SK-N-SH (cell line): ENCODE measurements around the gene NRG3. TPM values are rescaled to one million over a fixed set of nuclear protein-coding genes. Genes with fewer than 3 reads are reported as not detected.

Experiments used
- CTCF ChIA-PET: fragments of 300-600, 350-600 bp; formaldehyde crosslinking; extraction: SDS; loops from one replicate; lab custom pipeline; 2021; lab: Yijun Ruan, JAX
- POLR2A ChIA-PET: fragments of 350-600 bp; sonication (Branson Sonifier 250); formaldehyde crosslinking; extraction: SDS; loops from one replicate; lab custom pipeline; 2020; ENCODE audit warnings: antibody characterized with exemption, inconsistent platforms; lab: Yijun Ruan, JAX
- DNase-seq: peaks from one replicate; pipeline ENCODE4 v3.0.0; 2012
- H2AFZ ChIP-seq: fragments of 200-600 bp; sonication (generic); 2 replicates; pipeline ENCODE4 v1.8.1; 2016; ENCODE audit warnings: antibody characterized with exemption, mild to moderate bottlenecking, low read depth
- H3F3A ChIP-seq: fragments of 200-600 bp; sonication (generic); replicated peaks from 2 replicates; pipeline ENCODE3; 2016; ENCODE audit warnings: antibody characterized with exemption, mild to moderate bottlenecking; ENCODE audit not compliant: insufficient read depth
- H3K27ac ChIP-seq, 2 experiments: fragments of 200-500 bp in 1 of 2; fragments of 200-600 bp in 1 of 2; sonication (Bioruptor generic) in 1 of 2; sonication (generic), shearing (Covaris generic) in 1 of 2; 2 replicates each; pipeline versions ENCODE4 v1.5.1 to v1.6.1; 2014 to 2016; ENCODE audit warnings: low read depth in 2 of 2, inconsistent platforms in 1 of 2, low read length in 1 of 2, mild to moderate bottlenecking in 1 of 2, mixed read lengths in 1 of 2
- H3K27me3 ChIP-seq: fragments of 200-600 bp; sonication (generic), shearing (Covaris generic); 2 replicates; pipeline ENCODE4 v1.6.1; 2016; ENCODE audit warnings: mixed run types; ENCODE audit not compliant: insufficient read depth
- H3K36me3 ChIP-seq, 2 experiments: fragments of 200-500 bp in 1 of 2; fragments of 200-600 bp in 1 of 2; sonication (Bioruptor generic) in 1 of 2; sonication (generic) in 1 of 2; replicated peaks in 1 of 2; 2 replicates each; pipeline versions ENCODE3 to v1.5.1; 2014 to 2016; ENCODE audit warnings: low read length in 1 of 2, mild to moderate bottlenecking in 1 of 2; ENCODE audit not compliant: insufficient read depth in 2 of 2, control insufficient read depth in 1 of 2
- H3K4me1 ChIP-seq, 2 experiments: fragments of 200-500 bp in 1 of 2; fragments of 200-600 bp in 1 of 2; sonication (Bioruptor generic) in 1 of 2; sonication (generic), shearing (Covaris generic) in 1 of 2; 2 replicates each; pipeline versions ENCODE4 v1.5.1 to v1.6.1; 2014 to 2016; ENCODE audit warnings: low read depth in 1 of 2, low read length in 1 of 2, mixed run types in 1 of 2; ENCODE audit not compliant: insufficient read depth in 2 of 2, control insufficient read depth in 1 of 2
- H3K4me2 ChIP-seq: fragments of 200-600 bp; sonication (generic), shearing (Covaris generic); 2 replicates; pipeline ENCODE4 v1.6.1; 2017; ENCODE audit warnings: mixed run types
- H3K4me3 ChIP-seq, 2 experiments: fragments of 200-500 bp in 1 of 2; fragments of 200-600 bp in 1 of 2; sonication (Bioruptor generic) in 1 of 2; sonication (generic), shearing (Covaris generic) in 1 of 2; 2 replicates each; pipeline versions ENCODE4 v1.5.1 to v1.8.1; 2014 to 2016; ENCODE audit warnings: low read depth in 2 of 2, inconsistent platforms in 1 of 2, low read length in 1 of 2, mild to moderate bottlenecking in 1 of 2, mixed read lengths in 1 of 2, moderate library complexity in 1 of 2
- H3K79me2 ChIP-seq: fragments of 200-600 bp; sonication (generic); 2 replicates; pipeline ENCODE4 v1.8.1; 2017; ENCODE audit warnings: mild to moderate bottlenecking; ENCODE audit not compliant: insufficient read depth
- H3K9ac ChIP-seq: fragments of 200-600 bp; sonication (generic); 2 replicates; pipeline ENCODE4 v1.6.1; 2017; ENCODE audit warnings: mixed run types
- H3K9me2 ChIP-seq: fragments of 200-600 bp; sonication (generic); 2 replicates; pipeline ENCODE4 v1.6.1; 2017; ENCODE audit warnings: mixed run types
- H3K9me3 ChIP-seq: fragments of 200-600 bp; sonication (generic); 2 replicates; pipeline ENCODE4 v1.6.1; 2017; ENCODE audit warnings: mixed run types, mild to moderate bottlenecking, moderate library complexity
- H4K20me1 ChIP-seq: fragments of 200-600 bp; sonication (generic); 2 replicates; pipeline ENCODE4 v1.6.1; 2017; ENCODE audit warnings: mild to moderate bottlenecking, mixed run types; ENCODE audit not compliant: insufficient read depth
- CHD2 ChIP-seq: fragments of 150-350 bp; IDR thresholded peaks from 2 replicates; pipeline ENCODE4 v1.6.1; 2018; ENCODE audit warnings: low read length; ENCODE audit not compliant: partially characterized antibody
- CTCF ChIP-seq: fragments of 200-600 bp; sonication (generic); IDR thresholded peaks from 2 replicates; pipeline ENCODE4 v1.6.1; 2017; ENCODE audit warnings: antibody characterized with exemption, mild to moderate bottlenecking, moderate library complexity
- EP300 ChIP-seq, 2 experiments: IDR thresholded peaks; 2 replicates each; pipeline versions ENCODE4 v1.4.0 to v1.6.1; 2012; ENCODE audit warnings: borderline replicate concordance in 1 of 2, low read depth in 1 of 2, low read length in 1 of 2
- EZH2phosphoT487 ChIP-seq: fragments of 200-600 bp; sonication (generic); IDR thresholded peaks from 2 replicates; pipeline ENCODE4 v1.6.1; 2017; ENCODE audit warnings: low read depth, mixed run types, mild to moderate bottlenecking, antibody characterized with exemption, moderate library complexity, borderline replicate concordance
- FOSL2 ChIP-seq: IDR thresholded peaks from 2 replicates; pipeline ENCODE4 v1.4.0; 2012; ENCODE audit warnings: low read depth, mild to moderate bottlenecking, moderate library complexity, borderline replicate concordance
- FOXJ3 ChIP-seq: sonication (generic); formaldehyde crosslinking; IDR thresholded peaks from 2 replicates; pipeline ENCODE4 v1.5.1; 2020; ENCODE audit warnings: mild to moderate bottlenecking, missing genetic modification reagents
- GATA2 ChIP-seq: sonication (generic); formaldehyde crosslinking; IDR thresholded peaks from 2 replicates; pipeline ENCODE4 v1.5.0; 2020; ENCODE audit warnings: mild to moderate bottlenecking, missing genetic modification reagents
- IRF3 ChIP-seq: fragments of 150-350 bp; IDR thresholded peaks from 2 replicates; pipeline ENCODE4 v1.6.1; 2016; ENCODE audit warnings: mild to moderate bottlenecking, low read depth, low read length
- JUND ChIP-seq: IDR thresholded peaks from 2 replicates; pipeline ENCODE4 v1.4.0; 2012
- NFIC ChIP-seq: IDR thresholded peaks from 2 replicates; pipeline ENCODE4 v1.4.0; 2012; ENCODE audit warnings: borderline replicate concordance
- NRF1 ChIP-seq: IDR thresholded peaks from 2 replicates; pipeline ENCODE4 v1.6.1; 2012; ENCODE audit warnings: low read depth, mild to moderate bottlenecking, low read length
- RFX5 ChIP-seq: IDR thresholded peaks from 2 replicates; pipeline ENCODE4 v1.6.1; 2012; ENCODE audit warnings: mild to moderate bottlenecking, improper control_type of control experiment, low read length
- TCF12 ChIP-seq: IDR thresholded peaks from 2 replicates; pipeline ENCODE4 v1.4.0; 2012
- ZBTB33 ChIP-seq: IDR thresholded peaks from 2 replicates; pipeline ENCODE4 v1.4.0; 2012; ENCODE audit warnings: low read depth, borderline replicate concordance
- WGBS: methylation state at CpG from one replicate; pipeline ENCODE4 v1.1.6; 2017; ENCODE audit warnings: low lambda C conversion rate; 5-methylcytosine and 5-hydroxymethylcytosine counted together
- polyA plus RNA-seq, 3 experiments: library from polyadenylated mRNA; depleted of rRNA; stranded (reverse); fragments of >200 nt; gene quantifications; 2 replicates each; pipeline ENCODE4 v1.2.3, GENCODE V29; 2012
- TF ChIP-seq, protein P1 (sequence below): IDR thresholded peaks from 2 replicates; pipeline ENCODE4; 2012
- TF ChIP-seq, protein P2 (sequence below): IDR thresholded peaks from 2 replicates; pipeline ENCODE4 v1.6.1; 2012; ENCODE audit warnings: mild to moderate bottlenecking, low read depth, low read length, moderate library complexity

NRG3 gene
- polyA plus RNA-seq, 1 of the 3 experiments (the other 2 are of a cell fraction), result 0.03 TPM

DNA sequence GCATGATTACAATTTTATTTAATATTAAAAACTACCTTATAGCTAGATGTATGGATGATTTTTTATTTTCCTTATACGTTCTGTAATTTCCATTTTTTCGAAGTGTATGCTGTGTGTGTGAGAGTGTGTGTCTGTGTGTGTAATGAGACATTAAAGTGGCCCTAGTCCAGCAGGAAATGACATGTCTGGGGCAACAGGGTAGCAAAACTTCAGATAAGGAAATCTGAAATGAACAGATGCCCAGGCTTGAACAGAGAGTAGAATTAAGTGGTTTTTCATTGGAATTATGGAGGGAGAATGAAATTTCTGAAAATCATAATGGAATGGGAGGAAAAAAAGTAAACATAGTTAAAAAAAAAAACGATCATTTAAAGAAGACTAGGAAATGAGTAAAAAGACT is 200.6 kb downstream of the NRG3 start:
- no peak overlapping the region for H2AFZ ChIP-seq
- no peak overlapping the region for H3K9ac ChIP-seq
- H3K36me3 ChIP-seq, result no peaks in the 10 kb centered on the region
- H3K27ac ChIP-seq, result no peak overlapping the region
- TF ChIP-seq IRF3 (no peak), FOXJ3 (CRISPR knock-in tag) (no peak), ZBTB33 (no peak), EZH2phosphoT487 (no peak), TCF12 (no peak), NRF1 (no peak), NFIC (no peak), EP300 (IDR thresholded peaks at IDR 0.05; ENCODE audit: borderline replicate concordance in 1 of 2, low read depth in 1 of 2, low read length in 1 of 2) (no peak), GATA2 (CRISPR knock-in tag) (no peak), FOSL2 (no peak), RFX5 (no peak), CHD2 (no peak), CTCF (no peak), JUND (no peak)
- TF ChIP-seq, protein P1, sequence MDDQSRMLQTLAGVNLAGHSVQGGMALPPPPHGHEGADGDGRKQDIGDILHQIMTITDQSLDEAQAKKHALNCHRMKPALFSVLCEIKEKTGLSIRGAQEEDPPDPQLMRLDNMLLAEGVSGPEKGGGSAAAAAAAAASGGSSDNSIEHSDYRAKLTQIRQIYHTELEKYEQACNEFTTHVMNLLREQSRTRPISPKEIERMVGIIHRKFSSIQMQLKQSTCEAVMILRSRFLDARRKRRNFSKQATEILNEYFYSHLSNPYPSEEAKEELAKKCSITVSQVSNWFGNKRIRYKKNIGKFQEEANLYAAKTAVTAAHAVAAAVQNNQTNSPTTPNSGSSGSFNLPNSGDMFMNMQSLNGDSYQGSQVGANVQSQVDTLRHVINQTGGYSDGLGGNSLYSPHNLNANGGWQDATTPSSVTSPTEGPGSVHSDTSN, result no peak
- TF ChIP-seq, protein P2, sequence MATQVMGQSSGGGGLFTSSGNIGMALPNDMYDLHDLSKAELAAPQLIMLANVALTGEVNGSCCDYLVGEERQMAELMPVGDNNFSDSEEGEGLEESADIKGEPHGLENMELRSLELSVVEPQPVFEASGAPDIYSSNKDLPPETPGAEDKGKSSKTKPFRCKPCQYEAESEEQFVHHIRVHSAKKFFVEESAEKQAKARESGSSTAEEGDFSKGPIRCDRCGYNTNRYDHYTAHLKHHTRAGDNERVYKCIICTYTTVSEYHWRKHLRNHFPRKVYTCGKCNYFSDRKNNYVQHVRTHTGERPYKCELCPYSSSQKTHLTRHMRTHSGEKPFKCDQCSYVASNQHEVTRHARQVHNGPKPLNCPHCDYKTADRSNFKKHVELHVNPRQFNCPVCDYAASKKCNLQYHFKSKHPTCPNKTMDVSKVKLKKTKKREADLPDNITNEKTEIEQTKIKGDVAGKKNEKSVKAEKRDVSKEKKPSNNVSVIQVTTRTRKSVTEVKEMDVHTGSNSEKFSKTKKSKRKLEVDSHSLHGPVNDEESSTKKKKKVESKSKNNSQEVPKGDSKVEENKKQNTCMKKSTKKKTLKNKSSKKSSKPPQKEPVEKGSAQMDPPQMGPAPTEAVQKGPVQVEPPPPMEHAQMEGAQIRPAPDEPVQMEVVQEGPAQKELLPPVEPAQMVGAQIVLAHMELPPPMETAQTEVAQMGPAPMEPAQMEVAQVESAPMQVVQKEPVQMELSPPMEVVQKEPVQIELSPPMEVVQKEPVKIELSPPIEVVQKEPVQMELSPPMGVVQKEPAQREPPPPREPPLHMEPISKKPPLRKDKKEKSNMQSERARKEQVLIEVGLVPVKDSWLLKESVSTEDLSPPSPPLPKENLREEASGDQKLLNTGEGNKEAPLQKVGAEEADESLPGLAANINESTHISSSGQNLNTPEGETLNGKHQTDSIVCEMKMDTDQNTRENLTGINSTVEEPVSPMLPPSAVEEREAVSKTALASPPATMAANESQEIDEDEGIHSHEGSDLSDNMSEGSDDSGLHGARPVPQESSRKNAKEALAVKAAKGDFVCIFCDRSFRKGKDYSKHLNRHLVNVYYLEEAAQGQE, result no peak
- H3K27me3 ChIP-seq, result no peaks in the 10 kb centered on the region
- H3K79me2 ChIP-seq, result no peaks in the 10 kb centered on the region
- no peaks in the 10 kb centered on the region for H3F3A ChIP-seq
- CTCF ChIA-PET, result no interaction called here
- no peaks in the 10 kb centered on the region; a peak in 1 of 4 replicates for H3K4me1 ChIP-seq
- no peaks in the 10 kb centered on the region for H4K20me1 ChIP-seq
- no peaks in the 10 kb centered on the region for H3K9me3 ChIP-seq
- no peak overlapping the region for H3K4me2 ChIP-seq
- no peak overlapping the region for H3K4me3 ChIP-seq
- WGBS, result 18% methylated on average over 3 of the region's 3 CpGs
- no peaks in the 10 kb centered on the region for H3K9me2 ChIP-seq
- no peak for DNase-seq
- POLR2A ChIA-PET, result no interaction called here
